Glutamatergic neuron (in vitro differentiated cells): Measurements from ENCODE around the gene PITPNM2. TPM values are rescaled to one million over a fixed set of nuclear protein-coding genes. Genes with fewer than 3 reads are reported as not detected.

Source experiments
- DNase-seq: peaks from one replicate; pipeline ENCODE4 v3.0.0; 2022
- H3K27ac Mint-ChIP-seq: one replicate; pipeline ENCODE4 v1.8.0; 2020; ENCODE audit warnings: mild to moderate bottlenecking, mixed read lengths, inconsistent platforms; ENCODE audit not compliant: unreplicated experiment
- H3K27me3 Mint-ChIP-seq: one replicate; pipeline ENCODE4 v1.8.0; 2020; ENCODE audit warnings: mild to moderate bottlenecking, moderate library complexity, mixed read lengths, inconsistent platforms; ENCODE audit not compliant: unreplicated experiment
- H3K36me3 Mint-ChIP-seq: one replicate; pipeline ENCODE4 v1.8.0; 2020; ENCODE audit warnings: mild to moderate bottlenecking, mixed read lengths, inconsistent platforms; ENCODE audit not compliant: unreplicated experiment
- H3K4me1 Mint-ChIP-seq: one replicate; pipeline ENCODE4 v1.8.0; 2020; ENCODE audit warnings: mild to moderate bottlenecking, low read depth, mixed read lengths, inconsistent platforms; ENCODE audit not compliant: unreplicated experiment
- H3K4me3 Mint-ChIP-seq: one replicate; pipeline ENCODE4 v1.8.0; 2020; ENCODE audit warnings: mild to moderate bottlenecking, mixed read lengths, inconsistent platforms; ENCODE audit not compliant: unreplicated experiment
- H3K9me3 Mint-ChIP-seq: one replicate; pipeline ENCODE4 v1.8.0; 2020; ENCODE audit warnings: mild to moderate bottlenecking, moderate library complexity, mixed read lengths, inconsistent platforms; ENCODE audit not compliant: unreplicated experiment
- CTCF ChIP-seq: fragments of 200-600 bp; sonication (generic); IDR thresholded peaks from one replicate; pipeline ENCODE4 v1.5.0; 2021; ENCODE audit not compliant: partially characterized antibody, unreplicated experiment
- total RNA-seq: library from RNA; stranded (reverse); fragmentation: NEBNext Ultra II Directional; extraction: Animal tissue kit (Norgen Biotek cat#: 25700); gene quantifications from one replicate; pipeline ENCODE4 v1.2.1, GENCODE V29; 2021; ENCODE audit not compliant: unreplicated experiment

PITPNM2 gene
- total RNA-seq, 1 donor from 2014 or later = 19.6 TPM

GRCh38 chr12:123131291-123131832 lies 19.5 kb downstream of the PITPNM2 start:
- peaks cover 2% of the 10 kb centered on the region for H3K27me3 Mint-ChIP-seq
- H3K4me3 Mint-ChIP-seq = no peak overlapping the region
- H3K27ac Mint-ChIP-seq = no peak overlapping the region
- DNase-seq = no peak
- no peaks in the 10 kb centered on the region for H3K9me3 Mint-ChIP-seq
- TF ChIP-seq CTCF = no peak
- H3K4me1 Mint-ChIP-seq = peaks cover 4% of the 10 kb centered on the region
- H3K36me3 Mint-ChIP-seq = no peaks in the 10 kb centered on the region

- Mint-ChIP-seq H3K9me3 (no peaks in the 10 kb centered on the region), H3K27me3 (peaks cover 2% of the 10 kb centered on the region), H3K36me3 (no peaks in the 10 kb centered on the region), H3K4me3 (no peak overlapping the region), H3K4me1 (peaks cover 4% of the 10 kb centered on the region), H3K27ac (no peak overlapping the region)
- no peak for DNase-seq
- TF ChIP-seq CTCF = no peak
Observed at GRCh38 chr12:123129621-123130020, 21.3 kb downstream of the PITPNM2 start.

GRCh38 chr12:123127182-123127495 lies 23.8 kb downstream of the PITPNM2 start:
- no peak for TF ChIP-seq CTCF
- Mint-ChIP-seq H3K27ac (no peak overlapping the region), H3K4me3 (no peak overlapping the region), H3K4me1 (peaks cover 5% of the 10 kb centered on the region), H3K27me3 (no peaks in the 10 kb centered on the region), H3K9me3 (peaks cover 3% of the 10 kb centered on the region), H3K36me3 (no peaks in the 10 kb centered on the region)
- DNase-seq = no peak

- no peaks in the 10 kb centered on the region for H3K27me3 Mint-ChIP-seq
- no peak overlapping the region for H3K27ac Mint-ChIP-seq
- DNase-seq = no peak
- no peak overlapping the region for H3K4me3 Mint-ChIP-seq
- peaks cover 3% of the 10 kb centered on the region for H3K9me3 Mint-ChIP-seq
- no peak for TF ChIP-seq CTCF
- no peaks in the 10 kb centered on the region for H3K36me3 Mint-ChIP-seq
- H3K4me1 Mint-ChIP-seq = peaks cover 4% of the 10 kb centered on the region
Observed at GRCh38 chr12:123126294-123127181, 24.4 kb downstream of the PITPNM2 start.

- peaks cover 3% of the 10 kb centered on the region for H3K9me3 Mint-ChIP-seq
- no peak overlapping the region for H3K4me3 Mint-ChIP-seq
- no peak overlapping the region for H3K27ac Mint-ChIP-seq
- H3K27me3 Mint-ChIP-seq = no peaks in the 10 kb centered on the region
- no peak for TF ChIP-seq CTCF
- peaks cover 16% of the 10 kb centered on the region for H3K4me1 Mint-ChIP-seq
- no peaks in the 10 kb centered on the region for H3K36me3 Mint-ChIP-seq
- no peak for DNase-seq
Observed at GRCh38 chr12:123122626-123123025, 28.3 kb downstream of the PITPNM2 start.
